MV-4-11 (cell line): ENCODE measurements around the gene YY1.
"Not testable (repeated sequence)": the region's sequence is repeated elsewhere in the genome, so short reads cannot be mapped to it uniquely, and the experiment has no call there.

Experiments used
- DNase-seq: peaks from one replicate; lab custom pipeline; 2025; lab: John Stamatoyannopoulos, UW

YY1 gene

GRCh38 chr14:100283984-100284881 lies 45.3 kb downstream of the YY1 start:
- DNase-seq, result no peak

- DNase-seq, result peak; percentile 32
Observed at GRCh38 chr14:100285021-100285912, 46.3 kb downstream of the YY1 start.

GRCh38 chr14:100285913-100286400 lies 47.0 kb downstream of the YY1 start:
- no peak for DNase-seq

DNA sequence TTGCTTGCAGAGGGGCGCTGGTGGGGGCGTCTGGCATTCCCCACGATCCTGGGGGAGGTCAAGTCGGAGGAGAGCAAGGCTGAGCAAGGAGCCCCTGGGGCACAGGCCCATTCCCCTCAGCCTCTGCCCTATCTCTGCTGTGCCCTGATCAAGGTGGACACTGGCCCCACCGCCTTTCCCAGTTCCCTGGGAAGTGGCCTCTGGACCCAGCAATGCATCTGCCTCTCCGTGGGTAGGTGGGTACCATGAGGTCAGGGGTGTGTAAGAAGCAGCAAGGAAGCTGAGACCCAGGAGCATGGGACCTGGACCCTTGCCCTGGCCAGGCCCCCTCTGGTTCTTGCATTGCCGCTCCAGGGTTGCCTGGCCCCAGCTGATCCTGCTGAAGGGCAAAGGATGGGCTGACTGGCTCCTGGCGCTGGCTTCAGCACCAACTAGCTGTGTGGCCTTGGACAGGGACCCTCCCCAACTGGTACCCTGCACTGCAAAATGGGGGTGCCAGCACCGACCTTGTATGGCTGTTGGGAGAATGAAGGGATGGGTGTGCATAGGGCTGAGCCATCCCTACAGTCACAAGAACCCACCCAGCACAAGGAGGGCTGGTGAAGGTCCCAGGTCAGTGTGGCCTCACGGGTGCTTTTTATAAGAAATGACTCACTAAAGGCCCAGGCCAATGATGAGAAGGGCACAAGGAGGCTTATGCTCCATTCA lies 47.7 kb downstream of the YY1 start:
- no peak for DNase-seq

- no peak for DNase-seq
Observed at GRCh38 chr14:100287202-100287997, 48.5 kb downstream of the YY1 start.

- DNase-seq, result not testable (repeated sequence)
Observed at GRCh38 chr14:100287998-100288295, 49.0 kb downstream of the YY1 start.

DNA sequence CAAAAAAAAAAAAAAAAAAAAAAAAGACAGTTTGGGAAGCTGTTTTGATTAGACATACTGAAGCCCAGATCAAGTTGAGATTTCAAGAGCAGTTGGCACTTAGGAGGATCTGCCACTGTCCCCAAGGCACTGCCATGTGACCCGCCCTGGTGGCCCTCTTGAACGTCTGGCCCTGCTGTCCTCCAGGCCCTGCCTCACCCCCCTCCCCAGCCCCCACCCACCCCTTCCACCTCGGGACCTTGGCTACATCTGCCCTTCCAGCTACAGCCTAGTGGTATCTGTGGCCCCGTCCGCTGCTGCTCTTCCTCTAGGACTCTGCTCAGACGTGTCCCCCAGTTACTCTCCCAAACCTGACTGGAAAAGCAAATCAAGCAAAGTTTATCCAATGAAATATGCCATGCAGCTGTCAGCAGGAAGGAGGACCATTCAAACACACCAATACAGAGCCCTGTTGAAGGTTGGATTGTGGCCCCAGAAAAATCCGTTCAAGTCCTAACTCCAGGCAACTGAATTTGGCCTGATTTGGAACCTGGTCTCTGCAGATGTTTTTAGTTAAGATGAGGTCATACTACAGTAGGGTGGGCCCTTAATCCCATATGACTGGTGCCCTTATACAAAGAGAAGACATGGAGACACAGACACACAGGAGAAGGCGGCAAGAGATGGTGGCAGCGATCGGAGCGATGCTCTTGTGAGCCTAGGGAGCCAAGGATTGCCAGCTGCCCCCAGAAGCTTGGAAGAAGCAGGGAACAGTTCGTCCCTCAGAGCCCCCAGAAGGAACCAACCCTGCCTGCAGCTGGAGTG lies 49.6 kb downstream of the YY1 start:
- DNase-seq, result no peak

DNA sequence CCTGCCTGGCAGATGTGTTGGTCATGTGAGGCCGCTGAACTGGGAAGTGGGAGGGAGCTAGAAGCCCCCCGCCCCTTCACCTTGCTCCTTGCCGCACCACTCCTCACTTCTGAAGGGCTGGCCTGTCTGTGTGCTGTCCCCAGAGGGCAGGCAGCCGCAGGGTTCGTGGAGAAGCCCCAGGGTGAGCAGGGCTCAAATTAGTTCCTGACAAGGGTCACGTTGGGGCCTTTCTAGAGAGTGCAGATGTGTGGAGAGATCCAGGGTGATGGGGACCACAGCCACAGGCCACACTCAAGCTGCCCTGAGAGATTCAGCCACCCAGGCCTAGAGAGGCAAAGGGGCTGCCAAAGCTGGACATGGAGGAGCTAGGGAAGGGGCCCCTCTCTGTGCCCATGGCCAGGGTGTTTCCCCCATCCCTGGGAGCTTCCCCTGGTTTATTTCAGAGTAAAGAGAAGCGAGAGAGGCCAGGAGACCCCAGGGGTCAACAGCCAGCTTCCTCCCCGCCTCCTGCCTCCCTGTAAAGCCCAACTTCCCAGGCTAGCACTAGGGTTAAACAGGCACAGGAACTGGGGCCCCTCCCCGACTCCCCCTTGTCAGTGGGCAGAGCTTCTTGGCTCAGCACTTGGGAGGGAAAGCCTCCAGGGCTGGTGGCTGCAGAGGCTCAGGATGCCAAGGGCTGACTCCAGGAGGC lies 51.1 kb downstream of the YY1 start:
- DNase-seq, result no peak

GRCh38 chr14:100290607-100291304 lies 51.8 kb downstream of the YY1 start:
- no peak for DNase-seq

GRCh38 chr14:100291305-100292075 lies 52.5 kb downstream of the YY1 start:
- DNase-seq, result no peak

DNA sequence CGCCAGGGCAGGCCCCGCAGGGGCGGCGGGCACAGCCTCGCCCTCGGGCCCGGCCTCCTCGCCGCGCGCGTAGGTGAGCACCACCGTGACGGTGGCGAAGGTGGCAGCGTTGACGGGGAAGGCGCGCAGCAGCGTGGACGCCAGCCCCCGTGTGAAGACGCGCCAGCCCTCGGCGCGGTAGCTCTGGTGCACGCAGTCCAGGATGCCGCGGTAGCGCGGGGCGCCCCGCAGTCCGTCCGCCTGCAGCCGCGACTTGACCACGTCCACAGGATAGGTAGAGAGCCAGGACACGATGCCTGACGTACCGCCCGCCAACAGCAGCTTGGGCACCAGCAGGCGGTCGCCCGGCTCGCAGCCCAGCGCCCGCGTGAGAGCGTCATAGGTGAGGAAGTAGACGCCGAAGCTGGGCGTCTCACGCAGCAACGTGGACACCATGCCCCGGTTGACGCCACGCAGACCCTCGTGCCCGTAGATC lies 53.4 kb downstream of the YY1 start:
- no peak for DNase-seq

- no peak for DNase-seq
Observed at GRCh38 chr14:100292776-100293461, 54.0 kb downstream of the YY1 start.

DNA sequence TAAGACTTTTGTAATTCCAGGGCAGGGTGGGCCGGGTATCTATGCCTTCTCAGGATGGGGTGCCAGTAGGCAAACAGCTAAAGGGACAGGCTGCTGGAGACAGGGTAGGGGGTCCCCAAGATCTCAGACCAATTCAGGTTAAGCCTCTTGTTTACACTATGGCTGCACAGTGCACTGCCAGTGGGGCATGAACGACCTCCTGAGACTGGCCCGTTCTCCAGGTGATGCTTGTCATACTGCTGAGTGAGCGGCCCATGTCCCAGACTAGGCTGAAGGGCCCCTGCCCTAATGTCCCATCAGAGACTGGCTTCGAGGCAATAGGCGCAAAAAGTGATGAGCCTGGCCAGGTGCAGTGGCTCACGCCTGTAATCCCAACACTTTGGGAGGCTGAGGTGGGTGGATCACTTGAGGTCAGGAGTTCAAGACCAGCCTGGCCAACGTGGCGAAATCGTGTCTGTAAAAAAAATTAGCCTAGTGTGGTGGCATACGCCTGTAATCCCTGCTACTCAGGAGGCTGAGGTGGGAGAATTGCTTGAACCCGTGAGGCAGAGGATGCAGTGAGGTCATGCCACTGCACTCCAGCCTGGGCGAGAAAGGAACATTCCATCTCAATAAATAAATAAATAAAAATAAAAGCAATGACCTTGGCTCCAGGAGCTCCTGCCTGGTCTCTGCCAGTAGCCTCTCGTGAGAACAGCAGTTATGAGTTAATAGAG lies 54.7 kb downstream of the YY1 start:
- DNase-seq, result no peak

DNA sequence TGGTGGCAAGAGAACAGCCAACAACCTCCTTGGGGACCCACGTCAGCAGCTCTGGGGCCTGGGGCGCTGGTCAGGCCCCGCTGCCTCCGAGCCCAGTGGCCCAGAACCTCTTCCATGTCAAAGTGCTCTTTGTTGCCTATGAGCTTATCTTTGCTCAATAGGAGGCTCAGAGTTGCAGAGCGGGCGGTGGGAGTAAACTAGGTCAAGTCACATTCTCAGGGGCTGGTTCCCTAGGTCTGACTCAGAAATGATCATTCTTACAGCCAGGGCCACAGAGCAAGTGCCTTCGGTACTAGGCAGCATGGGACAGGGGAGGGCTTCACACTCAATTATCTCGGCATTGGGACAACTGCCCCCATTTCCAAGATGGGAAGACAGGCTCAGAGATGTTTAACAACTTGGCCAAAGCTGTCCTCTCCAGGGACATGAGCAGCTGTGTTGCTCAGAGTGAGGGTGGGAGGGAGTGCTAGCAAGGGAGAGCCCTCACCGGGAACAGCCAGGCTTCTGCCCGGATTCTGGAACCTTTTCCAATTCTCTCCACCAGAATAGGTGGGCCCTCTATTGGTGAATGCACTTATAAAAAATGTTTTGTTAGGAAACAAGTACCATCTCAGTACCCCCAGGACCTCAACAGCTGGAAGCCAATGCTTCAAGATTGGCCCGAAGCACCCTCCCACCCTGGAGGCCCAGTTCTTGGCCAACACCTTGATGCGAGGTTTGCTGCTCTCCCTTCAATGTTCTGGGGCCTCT lies 55.4 kb downstream of the YY1 start:
- DNase-seq, result no peak

- no peak for DNase-seq
Observed at GRCh38 chr14:100294963-100295330, 56.0 kb downstream of the YY1 start.

DNA sequence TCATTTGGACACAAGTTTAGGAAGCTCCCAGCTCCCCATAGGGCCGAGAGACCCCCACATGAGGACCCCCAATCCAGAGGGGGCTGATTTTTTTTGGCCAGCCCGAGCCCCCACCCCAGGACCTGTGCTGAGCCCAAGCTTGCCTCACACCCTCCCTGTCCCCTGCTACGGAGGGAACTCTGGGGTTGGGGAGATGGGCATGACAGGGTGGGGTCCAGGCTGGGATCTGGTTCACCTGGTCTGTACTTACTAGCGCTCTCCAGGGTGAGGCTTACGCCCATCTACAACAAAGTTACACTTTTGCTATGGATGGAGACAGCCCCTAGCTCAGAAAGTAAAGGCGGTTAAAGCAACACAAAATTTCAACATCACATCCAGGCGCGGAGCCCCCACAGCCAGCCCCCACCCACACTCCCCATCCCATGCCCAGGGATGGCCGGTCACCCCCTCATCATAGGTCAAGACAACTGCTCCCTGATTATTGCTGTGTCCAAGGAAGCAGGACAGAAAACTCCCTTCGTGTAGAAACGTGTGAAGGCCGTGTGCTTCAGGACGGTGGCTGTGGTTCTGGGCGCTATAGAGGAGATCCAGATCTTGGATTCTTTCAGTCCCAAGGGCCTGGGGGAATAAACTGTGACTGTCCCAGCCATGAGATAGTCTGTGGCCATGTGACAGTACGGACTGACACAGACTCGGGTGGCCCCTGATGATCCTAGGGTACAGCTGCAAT lies 56.6 kb downstream of the YY1 start:
- DNase-seq, result no peak
